GM12878 (cell line): ENCODE results near the gene CD48. TPM values are rescaled to one million over a fixed set of nuclear protein-coding genes. Genes with fewer than 3 reads are reported as not detected.
"Not testable (repeated sequence)": the region's sequence is repeated elsewhere in the genome, so short reads cannot be mapped to it uniquely, and the experiment has no call there.

Experiments
- ATAC-seq: fragments of 200-7000 bp; cut with Tn5 transposase; 3 replicates; pipeline ENCODE4 v1.9.1; 2020; ENCODE audit warnings: mild to moderate bottlenecking, moderate library complexity
- BruUV-seq: library from RNA; stranded (reverse); fragments of 400-500 nt; replicated peaks from 2 replicates; lab custom pipeline; 2021; lab: Mats Ljungman, UMichigan
- CTCF ChIA-PET: fragments of 300-600 bp; sonication (Branson Sonifier 250); formaldehyde crosslinking; extraction: SDS; loops from one replicate; lab custom pipeline; 2021; ENCODE audit warnings: inconsistent platforms; lab: Yijun Ruan, JAX
- POLR2A ChIA-PET: fragments of 350-600 bp; formaldehyde crosslinking; extraction: SDS; loops from one replicate; lab custom pipeline; 2021; ENCODE audit warnings: inconsistent platforms; lab: Charles Lee
- RAD21 ChIA-PET: fragments of 300-600 bp; sonication (Branson Sonifier 250); formaldehyde crosslinking; loops from one replicate; lab custom pipeline; 2023; ENCODE audit warnings: antibody characterized with exemption; ENCODE audit not compliant: unreplicated experiment; lab: Charles Lee
- SMC1A ChIA-PET: fragments of 300-600 bp; sonication (Branson Sonifier 250); formaldehyde crosslinking; loops from one replicate; lab custom pipeline; 2023; ENCODE audit not compliant: unreplicated experiment, uncharacterized antibody; lab: Charles Lee
- DNase-seq: peaks from one replicate; pipeline ENCODE4 v3.0.0-alpha.2; 2011; ENCODE audit warnings: low read depth, low spot score
- FAIRE-seq: peaks from 3 replicates; lab custom pipeline; 2011; peaks lifted over from hg19 to GRCh38; lab: Jason Lieb, UNC
- H2AFZ ChIP-seq: 2 replicates; pipeline ENCODE4 v1.6.0; 2011; ENCODE audit warnings: low read depth, low read length, control low read depth; ENCODE audit not compliant: control insufficient read depth
- H3K27ac ChIP-seq: 2 replicates; pipeline ENCODE4 v1.5.1; 2011; ENCODE audit warnings: control low read depth; ENCODE audit not compliant: control insufficient read depth, insufficient read depth
- H3K27me3 ChIP-seq, 2 experiments: replicated peaks in 1 of 2; 2 replicates each; pipeline versions ENCODE4 v1.6.0 to v1.6.1; 2011; ENCODE audit warnings: low read length in 1 of 2; ENCODE audit not compliant: control insufficient read depth in 2 of 2, insufficient read depth in 2 of 2
- H3K36me3 ChIP-seq, 2 experiments: 2 replicates each; pipeline ENCODE4 v1.5.1; 2011; ENCODE audit warnings: low read length in 1 of 2; ENCODE audit not compliant: control insufficient read depth in 2 of 2, insufficient read depth in 2 of 2
- H3K4me1 ChIP-seq: 2 replicates; pipeline ENCODE4 v1.6.1; 2011; ENCODE audit warnings: mild to moderate bottlenecking, low read length, moderate library complexity, mixed read lengths; ENCODE audit not compliant: control insufficient read depth, insufficient read depth
- H3K4me2 ChIP-seq: 2 replicates; pipeline ENCODE4 v1.6.0; 2011; ENCODE audit warnings: control low read depth; ENCODE audit not compliant: control insufficient read depth, insufficient read depth
- H3K4me3 ChIP-seq: fragments of 200-600 bp; sonication (generic); 2 replicates; pipeline ENCODE4 v1.5.1; 2016
- H3K79me2 ChIP-seq: 2 replicates; pipeline ENCODE4 v1.6.0; 2011; ENCODE audit warnings: low read length; ENCODE audit not compliant: control insufficient read depth, insufficient read depth
- H3K9ac ChIP-seq: 2 replicates; pipeline ENCODE4 v1.8.0; 2011; ENCODE audit warnings: low read length, control low read depth, mixed read lengths; ENCODE audit not compliant: control insufficient read depth, insufficient read depth
- H3K9me3 ChIP-seq: replicated peaks from 3 replicates; pipeline ENCODE4 v1.5.1; 2011; ENCODE audit warnings: mild to moderate bottlenecking, low read length; ENCODE audit not compliant: control insufficient read depth, insufficient read depth
- H4K20me1 ChIP-seq: 2 replicates; pipeline ENCODE4 v1.6.0; 2011; ENCODE audit not compliant: control insufficient read depth, insufficient read depth
- ATF7 ChIP-seq: fragments of 450-650 bp; IDR thresholded peaks from 2 replicates; pipeline ENCODE4 v1.6.1; 2016; ENCODE audit warnings: low read depth, mild to moderate bottlenecking
- RAD51 ChIP-seq: fragments of 450-650 bp; IDR thresholded peaks from 2 replicates; pipeline ENCODE4 v1.6.1; 2016; ENCODE audit warnings: moderate library complexity, mild to moderate bottlenecking, inconsistent platforms
- YY1 ChIP-seq: IDR thresholded peaks from 2 replicates; pipeline ENCODE4 v1.6.1; 2011; ENCODE audit warnings: low read depth, mild to moderate bottlenecking, low read length
- WGBS: methylation state at CpG from one replicate; pipeline ENCODE4 v1.1.6; 2016; ENCODE audit warnings: low lambda C conversion rate; ENCODE audit not compliant: insufficient replicate concordance, insufficient coverage; ENCODE audit errors: missing lambda C conversion rate; 5-methylcytosine and 5-hydroxymethylcytosine counted together
- in situ Hi-C: fragments of 300-500 bp; cut with MboI; formaldehyde crosslinking; loops from 9 replicates; pipeline ENCODE4 v1.14.3; 2018; ENCODE audit warnings: mixed read lengths
- intact Hi-C: fragments of 100-400 bp; cut with micrococcal nuclease; formaldehyde crosslinking; loops from one replicate; pipeline ENCODE4 v1.14.2; 2022; ENCODE audit not compliant: unreplicated experiment
- polyA plus RNA-seq, 11 experiments: library from polyadenylated mRNA; depleted of rRNA in 4 of 11; unstranded in 6 of 11; stranded (reverse) in 5 of 11; fragments of >200 nt; fragmentation: Nextera tagmentation in 4 of 11; fragmentation: Illumina TruSeq in 1 of 11; extraction: Ambion mirVana in 4 of 11; extraction: Trizol in 1 of 11; gene quantifications; 1 replicate in 1 of 11; 2 replicates in 10 of 11; pipeline versions ENCODE4 v1.2.1 to v1.2.3, GENCODE V29; 2011 to 2016; ENCODE audit warnings: inconsistent platforms in 2 of 11, missing spikeins in 2 of 11, low read depth in 1 of 11
- total RNA-seq, 4 experiments: library from RNA; depleted of rRNA in 3 of 4; stranded (reverse); fragments of >200 nt in 3 of 4; fragmentation: Illumina TruSeq in 1 of 4; extraction: Trizol in 1 of 4; gene quantifications; 2 replicates each; pipeline versions ENCODE4 v1.2.1 to v1.2.3, GENCODE V29; 2013 to 2021
- TF ChIP-seq, protein P1 (sequence below): fragments of 450-650 bp; formaldehyde crosslinking; IDR thresholded peaks from 2 replicates; pipeline ENCODE4 v1.4.0; 2020; ENCODE audit warnings: mild to moderate bottlenecking, moderate library complexity
- TF ChIP-seq, protein P2 (sequence below): fragments of 450-650 bp; IDR thresholded peaks from 2 replicates; pipeline ENCODE4 v1.6.1; 2017; ENCODE audit warnings: mild to moderate bottlenecking, moderate library complexity
- TF ChIP-seq, protein P3 (sequence below): fragments of 450-650 bp; formaldehyde crosslinking; IDR thresholded peaks from 2 replicates; pipeline ENCODE4 v1.4.0; 2022; ENCODE audit warnings: mild to moderate bottlenecking, moderate library complexity

Gene CD48
- total and polyA plus RNA-seq, 10 of the 15 experiments (the other 5 are each of a cell fraction or from before 2014, with no cell fraction given): 302 to 1,315 (median 430) TPM

DNA sequence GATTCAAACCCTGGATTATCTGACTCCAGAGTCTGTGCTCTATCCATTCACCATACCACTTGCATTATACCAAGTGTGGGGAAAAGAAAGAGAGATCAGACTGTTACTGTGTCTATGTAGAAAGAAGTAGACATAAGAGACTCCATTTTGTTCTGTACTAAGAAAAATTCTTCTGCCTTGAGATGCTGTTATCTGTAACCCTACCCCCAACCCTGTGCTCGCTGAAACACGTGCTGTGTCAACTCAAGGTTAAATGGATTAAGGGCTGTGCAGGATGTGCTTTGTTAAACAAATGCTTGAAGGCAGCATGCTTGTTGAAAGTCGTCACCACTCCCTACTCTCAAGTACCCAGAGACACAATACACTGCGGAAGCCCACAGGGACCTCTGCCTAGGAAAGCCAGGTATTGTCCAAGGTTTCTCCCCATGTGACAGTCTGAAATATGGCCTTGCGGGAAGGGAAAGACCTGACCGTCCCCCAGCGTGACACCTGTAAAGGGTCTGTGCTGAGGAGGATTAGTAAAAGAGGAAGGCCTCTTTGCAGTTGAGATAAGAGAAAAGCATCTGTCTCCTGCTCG is 59.5 kb downstream of the CD48 start:
- Histone ChIP-seq H3K79me2 (peaks cover 71% of the 10 kb centered on the region), H3K4me2 (peak overlapping the region; percentile 83), H3K4me1 (peaks cover 51% of the 10 kb centered on the region), H3K27ac (peak overlapping the region; percentile 75), H3K4me3 (peak overlapping the region; percentile 37; the same call in 1 of the 2 replicates), H2AFZ (peak overlapping the region; percentile 22; the same call in 1 of the 2 replicates)
- FAIRE-seq, H3K36me3 ChIP-seq, H3K27me3 ChIP-seq, DNase-seq, in situ Hi-C loops, ATAC-seq, H3K9me3 ChIP-seq, intact Hi-C loops, BruUV-seq, H4K20me1 ChIP-seq, H3K9ac ChIP-seq: not testable (repeated sequence)
- ChIA-PET RAD21 (interaction anchor here (0.8 to 10.9 kb wide), 6 partner anchors 21 to 116 kb away, joined by 3 to 194 read pairs (median 4); no protein-coding TSS in a partner anchor), POLR2A (interaction anchor here (0.9 to 9.0 kb wide), 8 partner anchors 10 to 55 kb away, joined by 3 to 61 read pairs (median 4); no protein-coding TSS in a partner anchor), CTCF (interaction anchor here (0.9 to 2.5 kb wide), 6 partner anchors 8 to 56 kb away, joined by 3 to 14 read pairs (median 6); no protein-coding TSS in a partner anchor), SMC1A (interaction anchor here (1.0 to 12.3 kb wide), 6 partner anchors 7 to 143 kb away, joined by 3 to 259 read pairs (median 52); no protein-coding TSS in a partner anchor)
- 32% methylated on average over 8 of the region's 8 CpGs for WGBS
- TF ChIP-seq, protein P1, sequence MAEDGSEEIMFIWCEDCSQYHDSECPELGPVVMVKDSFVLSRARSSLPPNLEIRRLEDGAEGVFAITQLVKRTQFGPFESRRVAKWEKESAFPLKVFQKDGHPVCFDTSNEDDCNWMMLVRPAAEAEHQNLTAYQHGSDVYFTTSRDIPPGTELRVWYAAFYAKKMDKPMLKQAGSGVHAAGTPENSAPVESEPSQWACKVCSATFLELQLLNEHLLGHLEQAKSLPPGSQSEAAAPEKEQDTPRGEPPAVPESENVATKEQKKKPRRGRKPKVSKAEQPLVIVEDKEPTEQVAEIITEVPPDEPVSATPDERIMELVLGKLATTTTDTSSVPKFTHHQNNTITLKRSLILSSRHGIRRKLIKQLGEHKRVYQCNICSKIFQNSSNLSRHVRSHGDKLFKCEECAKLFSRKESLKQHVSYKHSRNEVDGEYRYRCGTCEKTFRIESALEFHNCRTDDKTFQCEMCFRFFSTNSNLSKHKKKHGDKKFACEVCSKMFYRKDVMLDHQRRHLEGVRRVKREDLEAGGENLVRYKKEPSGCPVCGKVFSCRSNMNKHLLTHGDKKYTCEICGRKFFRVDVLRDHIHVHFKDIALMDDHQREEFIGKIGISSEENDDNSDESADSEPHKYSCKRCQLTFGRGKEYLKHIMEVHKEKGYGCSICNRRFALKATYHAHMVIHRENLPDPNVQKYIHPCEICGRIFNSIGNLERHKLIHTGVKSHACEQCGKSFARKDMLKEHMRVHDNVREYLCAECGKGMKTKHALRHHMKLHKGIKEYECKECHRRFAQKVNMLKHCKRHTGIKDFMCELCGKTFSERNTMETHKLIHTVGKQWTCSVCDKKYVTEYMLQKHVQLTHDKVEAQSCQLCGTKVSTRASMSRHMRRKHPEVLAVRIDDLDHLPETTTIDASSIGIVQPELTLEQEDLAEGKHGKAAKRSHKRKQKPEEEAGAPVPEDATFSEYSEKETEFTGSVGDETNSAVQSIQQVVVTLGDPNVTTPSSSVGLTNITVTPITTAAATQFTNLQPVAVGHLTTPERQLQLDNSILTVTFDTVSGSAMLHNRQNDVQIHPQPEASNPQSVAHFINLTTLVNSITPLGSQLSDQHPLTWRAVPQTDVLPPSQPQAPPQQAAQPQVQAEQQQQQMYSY (CRISPR knock-in tag): peak; percentile 80
- TF ChIP-seq YY1 (0 out of 2 replicates have a peak, but pooled peaks have one; percentile 24), RAD51 (0 out of 2 replicates have a peak, but pooled peaks have one; percentile 9), ATF7 (0 out of 2 replicates have a peak, but pooled peaks have one; percentile 31)
- TF ChIP-seq, protein P2, sequence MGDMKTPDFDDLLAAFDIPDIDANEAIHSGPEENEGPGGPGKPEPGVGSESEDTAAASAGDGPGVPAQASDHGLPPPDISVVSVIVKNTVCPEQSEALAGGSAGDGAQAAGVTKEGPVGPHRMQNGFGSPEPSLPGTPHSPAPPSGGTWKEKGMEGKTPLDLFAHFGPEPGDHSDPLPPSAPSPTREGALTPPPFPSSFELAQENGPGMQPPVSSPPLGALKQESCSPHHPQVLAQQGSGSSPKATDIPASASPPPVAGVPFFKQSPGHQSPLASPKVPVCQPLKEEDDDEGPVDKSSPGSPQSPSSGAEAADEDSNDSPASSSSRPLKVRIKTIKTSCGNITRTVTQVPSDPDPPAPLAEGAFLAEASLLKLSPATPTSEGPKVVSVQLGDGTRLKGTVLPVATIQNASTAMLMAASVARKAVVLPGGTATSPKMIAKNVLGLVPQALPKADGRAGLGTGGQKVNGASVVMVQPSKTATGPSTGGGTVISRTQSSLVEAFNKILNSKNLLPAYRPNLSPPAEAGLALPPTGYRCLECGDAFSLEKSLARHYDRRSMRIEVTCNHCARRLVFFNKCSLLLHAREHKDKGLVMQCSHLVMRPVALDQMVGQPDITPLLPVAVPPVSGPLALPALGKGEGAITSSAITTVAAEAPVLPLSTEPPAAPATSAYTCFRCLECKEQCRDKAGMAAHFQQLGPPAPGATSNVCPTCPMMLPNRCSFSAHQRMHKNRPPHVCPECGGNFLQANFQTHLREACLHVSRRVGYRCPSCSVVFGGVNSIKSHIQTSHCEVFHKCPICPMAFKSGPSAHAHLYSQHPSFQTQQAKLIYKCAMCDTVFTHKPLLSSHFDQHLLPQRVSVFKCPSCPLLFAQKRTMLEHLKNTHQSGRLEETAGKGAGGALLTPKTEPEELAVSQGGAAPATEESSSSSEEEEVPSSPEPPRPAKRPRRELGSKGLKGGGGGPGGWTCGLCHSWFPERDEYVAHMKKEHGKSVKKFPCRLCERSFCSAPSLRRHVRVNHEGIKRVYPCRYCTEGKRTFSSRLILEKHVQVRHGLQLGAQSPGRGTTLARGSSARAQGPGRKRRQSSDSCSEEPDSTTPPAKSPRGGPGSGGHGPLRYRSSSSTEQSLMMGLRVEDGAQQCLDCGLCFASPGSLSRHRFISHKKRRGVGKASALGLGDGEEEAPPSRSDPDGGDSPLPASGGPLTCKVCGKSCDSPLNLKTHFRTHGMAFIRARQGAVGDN: peak; percentile 96
- TF ChIP-seq, protein P3, sequence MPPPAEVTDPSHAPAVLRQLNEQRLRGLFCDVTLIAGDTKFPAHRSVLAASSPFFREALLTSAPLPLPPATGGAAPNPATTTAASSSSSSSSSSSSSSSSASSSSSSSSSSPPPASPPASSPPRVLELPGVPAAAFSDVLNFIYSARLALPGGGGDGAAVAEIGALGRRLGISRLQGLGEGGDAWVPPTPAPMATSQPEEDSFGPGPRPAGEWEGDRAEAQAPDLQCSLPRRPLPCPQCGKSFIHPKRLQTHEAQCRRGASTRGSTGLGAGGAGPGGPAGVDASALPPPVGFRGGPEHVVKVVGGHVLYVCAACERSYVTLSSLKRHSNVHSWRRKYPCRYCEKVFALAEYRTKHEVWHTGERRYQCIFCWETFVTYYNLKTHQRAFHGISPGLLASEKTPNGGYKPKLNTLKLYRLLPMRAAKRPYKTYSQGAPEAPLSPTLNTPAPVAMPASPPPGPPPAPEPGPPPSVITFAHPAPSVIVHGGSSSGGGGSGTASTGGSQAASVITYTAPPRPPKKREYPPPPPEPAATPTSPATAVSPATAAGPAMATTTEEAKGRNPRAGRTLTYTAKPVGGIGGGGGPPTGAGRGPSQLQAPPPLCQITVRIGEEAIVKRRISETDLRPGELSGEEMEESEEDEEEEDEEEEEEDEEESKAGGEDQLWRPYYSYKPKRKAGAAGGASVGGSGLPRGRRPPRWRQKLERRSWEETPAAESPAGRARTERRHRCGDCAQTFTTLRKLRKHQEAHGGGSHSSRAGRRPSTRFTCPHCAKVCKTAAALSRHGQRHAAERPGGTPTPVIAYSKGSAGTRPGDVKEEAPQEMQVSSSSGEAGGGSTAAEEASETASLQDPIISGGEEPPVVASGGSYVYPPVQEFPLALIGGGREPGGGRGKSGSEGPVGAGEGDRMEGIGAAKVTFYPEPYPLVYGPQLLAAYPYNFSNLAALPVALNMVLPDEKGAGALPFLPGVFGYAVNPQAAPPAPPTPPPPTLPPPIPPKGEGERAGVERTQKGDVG (CRISPR knock-in tag): peak; percentile 80; the same call in 1 of the 2 replicates
